Panc1 (cell line): Measurements from ENCODE around the gene ZNF717.

Experiments
- POLR2AphosphoS5 ChIP-seq: IDR thresholded peaks from 2 replicates; pipeline ENCODE4 v1.6.1; 2012; ENCODE audit warnings: mild to moderate bottlenecking, low read depth, low read length, moderate library complexity
- TF ChIP-seq, protein P1 (sequence below): fragments of 450-650 bp; IDR thresholded peaks from 2 replicates; pipeline ENCODE4 v1.5.1; 2017; ENCODE audit warnings: mild to moderate bottlenecking

- TF ChIP-seq, protein P1, sequence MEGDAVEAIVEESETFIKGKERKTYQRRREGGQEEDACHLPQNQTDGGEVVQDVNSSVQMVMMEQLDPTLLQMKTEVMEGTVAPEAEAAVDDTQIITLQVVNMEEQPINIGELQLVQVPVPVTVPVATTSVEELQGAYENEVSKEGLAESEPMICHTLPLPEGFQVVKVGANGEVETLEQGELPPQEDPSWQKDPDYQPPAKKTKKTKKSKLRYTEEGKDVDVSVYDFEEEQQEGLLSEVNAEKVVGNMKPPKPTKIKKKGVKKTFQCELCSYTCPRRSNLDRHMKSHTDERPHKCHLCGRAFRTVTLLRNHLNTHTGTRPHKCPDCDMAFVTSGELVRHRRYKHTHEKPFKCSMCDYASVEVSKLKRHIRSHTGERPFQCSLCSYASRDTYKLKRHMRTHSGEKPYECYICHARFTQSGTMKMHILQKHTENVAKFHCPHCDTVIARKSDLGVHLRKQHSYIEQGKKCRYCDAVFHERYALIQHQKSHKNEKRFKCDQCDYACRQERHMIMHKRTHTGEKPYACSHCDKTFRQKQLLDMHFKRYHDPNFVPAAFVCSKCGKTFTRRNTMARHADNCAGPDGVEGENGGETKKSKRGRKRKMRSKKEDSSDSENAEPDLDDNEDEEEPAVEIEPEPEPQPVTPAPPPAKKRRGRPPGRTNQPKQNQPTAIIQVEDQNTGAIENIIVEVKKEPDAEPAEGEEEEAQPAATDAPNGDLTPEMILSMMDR: no peak
- TF ChIP-seq POLR2AphosphoS5: no peak
Measured at GRCh38 chr3:75768303-75769017, 16.9 kb downstream of the ZNF717 start.
